Astrocyte of the spinal cord (primary cell): ENCODE results near the gene F3.

Experiments
- DNase-seq: peaks from one replicate; pipeline ENCODE4 v3.0.0; 2011; ENCODE audit warnings: low read depth, low spot score
- H3K4me3 ChIP-seq: 2 replicates; pipeline ENCODE4 v1.5.1; 2011; ENCODE audit warnings: low read depth, mild to moderate bottlenecking, low read length, moderate library complexity
- CTCF ChIP-seq: IDR thresholded peaks from 2 replicates; pipeline ENCODE4 v1.5.1; 2012; ENCODE audit warnings: low read depth, mild to moderate bottlenecking, low read length, inconsistent platforms
- in situ Hi-C: cut with HindIII; loops from 2 replicates; pipeline ENCODE4 v1.10.0; 2017; ENCODE audit warnings: low sequenced_read_pairs

F3 gene

GRCh38 chr1:94551449-94551848, 9.9 kb upstream of the F3 start:
- TF ChIP-seq CTCF, result no peak
- no peak for DNase-seq
- in situ Hi-C loops, result no loop called here
- H3K4me3 ChIP-seq, result no peak overlapping the region

- in situ Hi-C loops, result no loop called here
- no peak for TF ChIP-seq CTCF
- no peak overlapping the region for H3K4me3 ChIP-seq
- DNase-seq, result no peak
Observed at GRCh38 chr1:94550800-94551241, 9.3 kb upstream of the F3 start.

GRCh38 chr1:94550396-94550795, 8.8 kb upstream of the F3 start:
- in situ Hi-C loops, result no loop called here
- H3K4me3 ChIP-seq, result no peak overlapping the region
- DNase-seq, result no peak
- no peak for TF ChIP-seq CTCF

GRCh38 chr1:94549706-94550105, 8.1 kb upstream of the F3 start:
- H3K4me3 ChIP-seq, result no peak overlapping the region
- in situ Hi-C loops, result loop anchor here (25.0 kb wide), 1 partner anchor 238 kb away; no protein-coding TSS in a partner anchor
- no peak for TF ChIP-seq CTCF
- DNase-seq, result no peak

- DNase-seq, result peak; percentile 77
- in situ Hi-C loops, result loop anchor here (25.0 kb wide), 1 partner anchor 242 kb away; no protein-coding TSS in a partner anchor
- H3K4me3 ChIP-seq, result no peak overlapping the region
- no peak for TF ChIP-seq CTCF
Observed at GRCh38 chr1:94544706-94545490, 3.3 kb upstream of the F3 start.

- in situ Hi-C loops, result loop anchor here (25.0 kb wide), 1 partner anchor 243 kb away; no protein-coding TSS in a partner anchor
- no peak for TF ChIP-seq CTCF
- H3K4me3 ChIP-seq, result no peak overlapping the region
- peak; percentile 58 for DNase-seq
Observed at GRCh38 chr1:94543893-94544635, 2.5 kb upstream of the F3 start.
